Activated naive CD4-positive, alpha-beta T cell treated with anti-CD3 and anti-CD28 coated beads, Interleukin-2, amount 10 ng/mL, durations not matched to agents 7 days and 5 days (primary cell): ENCODE data around the gene TNPO3.
"Not testable (repeated sequence)": the region's sequence is repeated elsewhere in the genome, so short reads cannot be mapped to it uniquely, and the experiment has no call there.

Experiments used
- CTCF ChIA-PET: fragments of 350-600 bp; sonication (Branson Sonifier 250); formaldehyde crosslinking; loops from one replicate; lab custom pipeline; 2021; ENCODE audit warnings: antibody characterized with exemption; lab: Charles Lee
- DNase-seq: peaks from one replicate; pipeline ENCODE4 v3.0.0-alpha.2; 2020
- H3K27ac Mint-ChIP-seq: one replicate; pipeline ENCODE4 v1.8.0; 2021; ENCODE audit warnings: mild to moderate bottlenecking, moderate library complexity, mixed read lengths
- H3K27me3 Mint-ChIP-seq: one replicate; pipeline ENCODE4 v1.8.0; 2021; ENCODE audit warnings: mild to moderate bottlenecking, mixed read lengths
- H3K36me3 Mint-ChIP-seq: one replicate; pipeline ENCODE4 v1.8.0; 2021; ENCODE audit warnings: mixed read lengths
- H3K4me1 Mint-ChIP-seq: one replicate; pipeline ENCODE4 v1.8.0; 2021; ENCODE audit warnings: mixed read lengths
- H3K4me3 Mint-ChIP-seq: one replicate; pipeline ENCODE4 v1.8.0; 2021; ENCODE audit warnings: mild to moderate bottlenecking, moderate library complexity, mixed read lengths
- H3K9me3 Mint-ChIP-seq: one replicate; pipeline ENCODE4 v1.8.0; 2021; ENCODE audit warnings: mixed read lengths

Gene TNPO3

GRCh38 chr7:129055861-129056464 is 1.1 kb upstream of the TNPO3 start:
- Mint-ChIP-seq H3K4me1 (peaks cover 30% of the 10 kb centered on the region), H3K4me3 (peak overlapping the region; percentile 85), H3K36me3 (peaks cover 6% of the 10 kb centered on the region), H3K27ac (peak overlapping the region; percentile 99), H3K9me3 (no peaks in the 10 kb centered on the region), H3K27me3 (peaks cover 22% of the 10 kb centered on the region)
- DNase-seq: no peak
- CTCF ChIA-PET: interaction anchor here (0.8 to 2.3 kb wide), 5 partner anchors 9 to 173 kb away, joined by 3 to 8 read pairs (median 4); no protein-coding TSS in a partner anchor

DNA sequence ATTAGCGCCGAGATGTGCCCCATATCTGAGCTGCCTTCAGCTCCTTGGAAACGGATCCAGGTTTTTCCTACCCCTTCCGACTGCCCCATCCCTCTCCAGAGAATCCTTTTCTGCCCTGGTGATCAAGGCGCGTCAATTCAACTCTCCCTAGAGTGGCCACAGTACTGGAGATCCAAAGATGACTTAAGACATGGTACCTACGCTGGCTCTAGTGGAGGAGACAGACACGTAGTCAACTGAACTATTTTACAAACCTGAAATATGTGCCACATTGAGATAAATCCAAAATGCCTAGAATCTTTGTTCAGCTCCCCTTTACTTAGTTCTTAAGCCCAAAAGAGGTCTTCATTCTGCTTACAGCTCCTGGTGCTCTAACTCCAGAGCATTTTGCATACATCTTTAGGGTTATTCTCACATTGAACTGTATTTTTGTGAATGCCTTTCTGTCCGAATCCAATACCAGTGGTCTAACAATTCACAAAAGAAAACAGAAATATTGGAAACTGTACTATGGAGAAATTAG is 444 bp upstream of the TNPO3 start:
- Mint-ChIP-seq H3K27ac (peak overlapping the region; percentile 99), H3K36me3 (peaks cover 12% of the 10 kb centered on the region), H3K4me1 (peaks cover 35% of the 10 kb centered on the region), H3K27me3 (peaks cover 18% of the 10 kb centered on the region), H3K9me3 (no peaks in the 10 kb centered on the region), H3K4me3 (peak overlapping the region; percentile 85)
- DNase-seq: no peak
- CTCF ChIA-PET: interaction anchor here (0.7 to 2.3 kb wide), 7 partner anchors 9 to 172 kb away, joined by 3 to 8 read pairs (median 3); no protein-coding TSS in a partner anchor

DNA sequence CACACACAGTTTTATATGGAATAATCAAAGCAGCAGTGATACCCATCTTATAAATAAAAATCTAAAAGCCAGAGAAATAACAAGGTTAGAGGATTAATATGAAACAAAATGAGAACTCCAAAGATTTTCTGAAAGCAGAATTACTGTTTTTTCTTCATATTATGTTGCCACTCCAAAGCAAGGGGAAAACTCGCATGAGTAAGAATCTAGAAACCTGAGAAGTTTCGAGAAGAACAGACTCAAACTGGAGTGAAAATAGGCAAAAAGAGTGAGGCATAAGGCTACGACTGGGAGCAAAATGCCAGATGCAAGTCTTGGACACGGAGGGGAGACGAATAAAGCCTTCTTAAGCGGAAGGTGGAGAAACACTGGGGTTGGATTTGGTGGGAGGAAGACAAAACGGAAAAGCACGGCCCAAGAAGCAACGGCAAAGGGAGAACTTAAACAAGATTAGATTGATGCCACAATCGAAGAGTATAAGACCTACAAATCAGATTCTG is 923 bp downstream of the TNPO3 start:
- CTCF ChIA-PET: interaction anchor here (1.2 to 2.3 kb wide), 4 partner anchors 35 to 171 kb away, joined by 3 to 8 read pairs (median 3); no protein-coding TSS in a partner anchor
- no peak for DNase-seq
- peaks cover 20% of the 10 kb centered on the region for H3K36me3 Mint-ChIP-seq
- H3K4me1 Mint-ChIP-seq: peaks cover 44% of the 10 kb centered on the region
- H3K27ac Mint-ChIP-seq: peak overlapping the region; percentile 99
- no peaks in the 10 kb centered on the region for H3K9me3 Mint-ChIP-seq
- peaks cover 7% of the 10 kb centered on the region for H3K27me3 Mint-ChIP-seq
- H3K4me3 Mint-ChIP-seq: peak overlapping the region; percentile 85

GRCh38 chr7:129052441-129052840 is 2.5 kb downstream of the TNPO3 start:
- CTCF ChIA-PET: interaction anchor here (1.0 kb wide), 1 partner anchor 39 kb away, joined by 4 read pairs; no protein-coding TSS in a partner anchor
- Mint-ChIP-seq H3K36me3 (peaks cover 28% of the 10 kb centered on the region), H3K27me3 (peaks cover under 1% of the 10 kb centered on the region), H3K27ac (no peak overlapping the region), H3K9me3 (no peaks in the 10 kb centered on the region), H3K4me3 (peak overlapping the region; percentile 85), H3K4me1 (peaks cover 48% of the 10 kb centered on the region)
- DNase-seq: no peak

- Mint-ChIP-seq H3K36me3 (peaks cover 37% of the 10 kb centered on the region), H3K4me1 (peaks cover 53% of the 10 kb centered on the region)
- H3K27ac Mint-ChIP-seq, H3K4me3 Mint-ChIP-seq, H3K9me3 Mint-ChIP-seq, H3K27me3 Mint-ChIP-seq, DNase-seq: not testable (repeated sequence)
- CTCF ChIA-PET: interaction anchor here (0.6 to 1.0 kb wide), 2 partner anchors 40 to 988 kb away, joined by 3 to 4 read pairs; no protein-coding TSS in a partner anchor
Observed at GRCh38 chr7:129051459-129051858, 3.5 kb downstream of the TNPO3 start.

GRCh38 chr7:129047761-129048160 is 7.2 kb downstream of the TNPO3 start:
- Mint-ChIP-seq H3K27me3 (no peaks in the 10 kb centered on the region), H3K27ac (no peak overlapping the region), H3K9me3 (no peaks in the 10 kb centered on the region), H3K36me3 (peaks cover 44% of the 10 kb centered on the region), H3K4me3 (no peak overlapping the region), H3K4me1 (peaks cover 52% of the 10 kb centered on the region)
- CTCF ChIA-PET: no interaction called here
- no peak for DNase-seq

DNA sequence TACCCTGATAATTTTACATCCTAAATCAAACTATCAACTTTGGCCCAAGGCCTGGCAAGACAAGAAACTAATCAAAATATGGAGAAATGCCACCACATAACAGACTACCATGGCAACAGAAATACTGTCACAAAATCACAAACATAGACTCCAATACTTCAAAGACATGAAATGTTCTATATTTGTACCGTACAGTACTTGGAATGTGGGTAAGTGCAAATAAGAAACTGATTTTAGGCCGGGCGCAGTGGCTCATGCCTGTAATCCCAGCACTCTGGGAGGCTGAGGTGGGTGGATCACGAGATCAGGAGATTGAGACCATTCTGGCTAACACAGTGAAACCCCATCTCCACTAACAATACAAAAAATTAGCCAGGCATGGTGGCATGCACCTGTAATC is 9.2 kb downstream of the TNPO3 start:
- Mint-ChIP-seq H3K9me3 (no peaks in the 10 kb centered on the region), H3K4me3 (no peak overlapping the region), H3K27me3 (no peaks in the 10 kb centered on the region), H3K27ac (no peak overlapping the region), H3K36me3 (peaks cover 41% of the 10 kb centered on the region), H3K4me1 (peaks cover 49% of the 10 kb centered on the region)
- CTCF ChIA-PET: no interaction called here
- no peak for DNase-seq

- H3K4me1 Mint-ChIP-seq: peaks cover 37% of the 10 kb centered on the region
- H3K9me3 Mint-ChIP-seq: no peaks in the 10 kb centered on the region
- no peak overlapping the region for H3K4me3 Mint-ChIP-seq
- DNase-seq: no peak
- CTCF ChIA-PET: no interaction called here
- H3K36me3 Mint-ChIP-seq: peaks cover 42% of the 10 kb centered on the region
- no peaks in the 10 kb centered on the region for H3K27me3 Mint-ChIP-seq
- no peak overlapping the region for H3K27ac Mint-ChIP-seq
Observed at GRCh38 chr7:129043012-129043411, 11.9 kb downstream of the TNPO3 start.

- Mint-ChIP-seq H3K4me3 (no peak overlapping the region), H3K27me3 (no peaks in the 10 kb centered on the region), H3K36me3 (peaks cover 40% of the 10 kb centered on the region), H3K9me3 (no peaks in the 10 kb centered on the region), H3K4me1 (peaks cover 29% of the 10 kb centered on the region), H3K27ac (no peak overlapping the region)
- CTCF ChIA-PET: interaction anchor here (1.0 kb wide), 1 partner anchor 51 kb away, joined by 3 read pairs; no protein-coding TSS in a partner anchor
- no peak for DNase-seq
Observed at GRCh38 chr7:129041142-129042085, 13.5 kb downstream of the TNPO3 start.

- CTCF ChIA-PET, H3K4me3 Mint-ChIP-seq, H3K9me3 Mint-ChIP-seq, DNase-seq, H3K27me3 Mint-ChIP-seq, H3K27ac Mint-ChIP-seq: not testable (repeated sequence)
- peaks cover 21% of the 10 kb centered on the region for H3K4me1 Mint-ChIP-seq
- H3K36me3 Mint-ChIP-seq: peaks cover 46% of the 10 kb centered on the region
Observed at GRCh38 chr7:129038468-129038867, 16.4 kb downstream of the TNPO3 start.

DNA sequence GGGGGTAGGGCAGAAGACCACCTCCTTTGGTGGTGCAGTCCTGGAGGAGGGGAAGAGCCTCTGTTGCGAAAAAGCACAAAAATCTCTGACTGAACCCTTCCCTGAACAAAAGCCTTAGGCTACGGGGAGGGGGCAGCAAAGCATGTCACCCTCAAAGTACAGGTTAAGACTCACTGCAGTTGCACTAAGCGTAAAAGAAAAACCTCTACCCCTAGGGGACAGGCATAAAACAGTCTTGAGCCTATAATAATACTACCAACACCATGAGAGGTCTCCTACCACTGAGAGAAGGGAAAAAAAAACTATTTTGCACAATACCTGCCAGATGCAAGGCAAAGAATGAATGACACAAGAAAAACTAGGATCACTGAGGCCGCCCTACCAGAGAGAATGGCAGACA is 17.3 kb downstream of the TNPO3 start:
- no peaks in the 10 kb centered on the region for H3K27me3 Mint-ChIP-seq
- H3K36me3 Mint-ChIP-seq: peaks cover 52% of the 10 kb centered on the region
- H3K4me3 Mint-ChIP-seq: no peak overlapping the region
- H3K9me3 Mint-ChIP-seq: no peaks in the 10 kb centered on the region
- DNase-seq: no peak
- H3K27ac Mint-ChIP-seq: no peak overlapping the region
- H3K4me1 Mint-ChIP-seq: peaks cover 13% of the 10 kb centered on the region
- CTCF ChIA-PET: no interaction called here

DNA sequence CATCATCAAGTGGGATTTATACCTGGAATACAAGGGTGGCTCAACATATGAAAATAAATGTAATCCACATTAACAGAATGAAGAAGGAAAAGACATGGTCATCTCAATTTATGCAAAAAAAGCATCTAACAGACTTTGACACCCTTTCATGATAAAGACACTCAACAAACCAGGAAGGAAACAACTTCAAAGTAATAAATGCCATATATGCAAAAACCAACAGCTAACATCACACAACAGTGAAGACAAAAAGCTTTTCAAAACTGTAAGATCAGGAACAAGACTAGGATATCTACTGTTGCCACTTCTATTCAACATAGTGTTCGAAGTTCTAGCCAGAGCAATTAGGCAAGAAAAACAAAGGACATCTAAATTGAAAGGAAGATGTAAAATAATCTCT is 22.9 kb downstream of the TNPO3 start:
- H3K36me3 Mint-ChIP-seq: peaks cover 54% of the 10 kb centered on the region
- peaks cover 7% of the 10 kb centered on the region for H3K4me1 Mint-ChIP-seq

GRCh38 chr7:129030440-129030839 is 24.5 kb downstream of the TNPO3 start:
- H3K27ac Mint-ChIP-seq: no peak overlapping the region
- H3K36me3 Mint-ChIP-seq: peaks cover 49% of the 10 kb centered on the region
- CTCF ChIA-PET: no interaction called here
- no peaks in the 10 kb centered on the region for H3K9me3 Mint-ChIP-seq
- peaks cover 7% of the 10 kb centered on the region for H3K4me1 Mint-ChIP-seq
- no peak overlapping the region for H3K4me3 Mint-ChIP-seq
- DNase-seq: no peak
- no peaks in the 10 kb centered on the region for H3K27me3 Mint-ChIP-seq

More for the DNA sequence above, 22.9 kb downstream of the TNPO3 start:
- H3K4me3 Mint-ChIP-seq: no peak overlapping the region
- H3K27ac Mint-ChIP-seq: no peak overlapping the region
- H3K27me3 Mint-ChIP-seq: no peaks in the 10 kb centered on the region
- no peaks in the 10 kb centered on the region for H3K9me3 Mint-ChIP-seq
- CTCF ChIA-PET: no interaction called here
- no peak for DNase-seq

DNA sequence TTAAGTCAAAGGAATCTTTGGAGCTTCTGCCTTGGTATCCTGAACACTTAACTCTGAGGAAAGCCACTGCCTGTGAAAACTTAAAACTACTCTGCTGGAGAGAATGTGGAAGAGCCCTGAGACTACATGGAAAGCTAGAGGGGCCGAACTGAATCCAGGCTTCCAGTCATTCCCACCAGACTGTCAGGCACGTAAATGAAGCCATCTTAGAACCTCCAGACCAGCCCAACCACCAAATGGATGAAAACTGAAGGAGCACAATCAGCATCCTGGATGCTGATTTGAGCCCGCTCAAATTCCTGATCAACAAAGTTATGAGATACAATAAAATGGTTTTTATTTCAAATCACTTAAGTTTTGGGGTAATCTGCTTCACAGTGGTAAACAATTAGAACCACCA is 30.8 kb downstream of the TNPO3 start:
- no peak overlapping the region for H3K4me3 Mint-ChIP-seq
- no peaks in the 10 kb centered on the region for H3K27me3 Mint-ChIP-seq
- H3K36me3 Mint-ChIP-seq: peaks cover 22% of the 10 kb centered on the region
- DNase-seq: no peak
- H3K9me3 Mint-ChIP-seq: no peaks in the 10 kb centered on the region
- H3K27ac Mint-ChIP-seq: no peak overlapping the region
- CTCF ChIA-PET: interaction anchor here (1.1 kb wide), 1 partner anchor 140 kb away, joined by 3 read pairs; no protein-coding TSS in a partner anchor
- no peaks in the 10 kb centered on the region for H3K4me1 Mint-ChIP-seq
